ENCODE results near the gene SH3PXD2B. TPM values are rescaled to one million over a fixed set of nuclear protein-coding genes. Genes with fewer than 3 reads are reported as not detected.

SH3PXD2B gene
- total and polyA plus RNA-seq, 11 donors = 1.1 to 22.7 (median 6.9) TPM

DNA sequence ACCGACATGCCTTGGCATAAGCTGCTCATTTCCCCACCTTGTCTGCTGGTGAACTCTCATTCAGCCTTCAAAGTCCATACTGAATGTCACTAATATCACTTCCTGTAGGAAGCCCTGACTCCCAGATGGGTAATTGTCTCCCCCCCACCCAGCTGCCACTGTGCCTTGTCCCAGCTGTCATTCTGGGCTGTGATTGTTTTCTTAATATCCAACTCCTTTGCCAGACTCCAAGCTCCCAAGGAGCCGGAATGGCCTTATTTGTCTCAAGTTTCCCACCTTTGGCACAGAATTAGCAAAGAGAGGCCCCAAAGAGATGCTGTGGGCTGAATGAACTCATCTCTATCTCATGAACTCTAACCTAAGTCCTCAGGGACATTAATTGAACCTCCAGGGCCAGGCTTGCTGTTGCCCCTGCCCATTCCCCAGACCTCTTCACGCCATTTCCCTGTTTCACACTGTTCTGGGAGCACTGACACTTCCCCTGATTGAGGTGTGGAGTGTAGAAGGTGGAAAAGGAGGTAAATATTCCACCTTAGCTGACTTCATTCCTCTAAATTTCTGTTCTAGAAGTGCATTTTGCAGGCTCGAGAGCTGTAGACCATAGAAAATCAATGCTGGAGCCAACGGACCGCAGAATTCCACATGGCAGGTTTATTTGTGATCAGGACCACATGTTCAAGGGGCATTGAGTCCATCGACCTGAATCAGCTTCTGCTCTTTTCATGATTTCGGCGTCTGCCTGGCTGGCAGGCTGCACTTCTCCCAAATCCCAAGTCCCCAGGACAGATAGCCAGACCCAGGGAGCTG, 4.9 kb upstream of the SH3PXD2B start:
- no peaks in the 10 kb centered on the region for H3K36me3 ChIP-seq
- DNase-seq = no peak
- intact Hi-C loops (cut with DNase I) = loop anchor here in 2 of 10 donors (10.0 kb wide), 2 partner anchors 174 to 344 kb away; partner anchors contain the start of gene UBTD2 (in 1 of the 2)
- 73 to 79% (median 77%) methylated on average over 9 of the region's 9 CpGs for WGBS, 4 donors
- TF ChIP-seq POLR2A (IDR thresholded peaks at IDR 0.05) = no peak
- TF ChIP-seq, protein P1, sequence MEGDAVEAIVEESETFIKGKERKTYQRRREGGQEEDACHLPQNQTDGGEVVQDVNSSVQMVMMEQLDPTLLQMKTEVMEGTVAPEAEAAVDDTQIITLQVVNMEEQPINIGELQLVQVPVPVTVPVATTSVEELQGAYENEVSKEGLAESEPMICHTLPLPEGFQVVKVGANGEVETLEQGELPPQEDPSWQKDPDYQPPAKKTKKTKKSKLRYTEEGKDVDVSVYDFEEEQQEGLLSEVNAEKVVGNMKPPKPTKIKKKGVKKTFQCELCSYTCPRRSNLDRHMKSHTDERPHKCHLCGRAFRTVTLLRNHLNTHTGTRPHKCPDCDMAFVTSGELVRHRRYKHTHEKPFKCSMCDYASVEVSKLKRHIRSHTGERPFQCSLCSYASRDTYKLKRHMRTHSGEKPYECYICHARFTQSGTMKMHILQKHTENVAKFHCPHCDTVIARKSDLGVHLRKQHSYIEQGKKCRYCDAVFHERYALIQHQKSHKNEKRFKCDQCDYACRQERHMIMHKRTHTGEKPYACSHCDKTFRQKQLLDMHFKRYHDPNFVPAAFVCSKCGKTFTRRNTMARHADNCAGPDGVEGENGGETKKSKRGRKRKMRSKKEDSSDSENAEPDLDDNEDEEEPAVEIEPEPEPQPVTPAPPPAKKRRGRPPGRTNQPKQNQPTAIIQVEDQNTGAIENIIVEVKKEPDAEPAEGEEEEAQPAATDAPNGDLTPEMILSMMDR (IDR thresholded peaks at IDR 0.05) = no peak
- H3K27ac ChIP-seq = no peak overlapping the region
- no peak overlapping the region for H3K4me3 ChIP-seq
- ATAC-seq = no peak
- peaks cover 0 to 12% (median 0%) of the 10 kb centered on the region in 12 donors for H3K9me3 ChIP-seq
- H3K27me3 ChIP-seq = no peaks in the 10 kb centered on the region
- H3K4me1 ChIP-seq = peaks cover 0 to 52% (median 14%) of the 10 kb centered on the region in 12 donors

DNA sequence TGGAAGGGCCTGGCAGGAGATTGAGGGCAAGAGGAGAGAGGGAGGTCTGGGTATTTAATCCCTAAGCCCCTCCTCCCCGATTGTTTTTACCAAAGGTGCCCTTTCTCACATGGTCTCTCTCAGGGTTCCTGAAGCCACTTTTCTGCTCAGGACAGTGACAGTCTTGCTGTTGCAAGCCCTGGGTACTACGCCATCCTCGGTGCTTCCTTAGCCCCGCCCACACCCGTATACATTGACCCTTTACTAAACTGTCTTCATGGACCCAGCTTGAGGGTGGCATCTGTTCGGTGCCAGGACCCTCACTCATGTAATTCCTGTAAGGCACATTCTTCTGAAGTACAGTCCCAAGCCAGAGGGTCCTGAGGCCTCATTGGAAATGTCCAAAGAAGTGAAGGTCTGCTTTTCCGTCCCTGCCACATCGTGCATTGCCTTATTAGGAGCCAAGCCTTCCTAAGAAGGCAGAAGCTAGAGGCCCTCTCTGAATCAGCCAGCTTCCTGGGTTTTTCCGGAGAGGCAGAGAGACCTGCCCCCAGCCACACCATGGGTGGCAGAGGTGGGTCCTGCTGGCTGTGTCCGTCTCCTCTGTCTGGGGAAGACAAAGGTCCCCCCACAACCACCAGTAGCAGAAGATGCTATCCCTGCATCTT, 1.9 kb upstream of the SH3PXD2B start:
- WGBS, 4 donors = 81 to 85% (median 84%) methylated on average over 10 of the region's 10 CpGs
- TF ChIP-seq, protein P1 (IDR thresholded peaks at IDR 0.05) = no peak
- ATAC-seq (no peak), DNase-seq (no peak)
- no peaks in the 10 kb centered on the region for H3K27me3 ChIP-seq
- peak overlapping the region in 2 of 12 donors; percentile 60 to 74 for H3K27ac ChIP-seq
- no peak overlapping the region for H3K4me3 ChIP-seq
- intact Hi-C loops (cut with DNase I) = loop anchor here in 2 of 10 donors (10.0 kb wide), 2 partner anchors 171 to 341 kb away; partner anchors contain the start of gene UBTD2 (in 1 of the 2)
- H3K4me1 ChIP-seq = peaks cover 0 to 65% (median 29%) of the 10 kb centered on the region in 12 donors
- no peaks in the 10 kb centered on the region for H3K36me3 ChIP-seq
- H3K9me3 ChIP-seq = no peaks in the 10 kb centered on the region

- H3K36me3 ChIP-seq = no peaks in the 10 kb centered on the region
- no peaks in the 10 kb centered on the region for H3K9me3 ChIP-seq
- WGBS, 4 donors = 47 to 73% (median 67%) methylated on average over 12 to 13 of the region's 13 CpGs
- peaks cover 0 to 65% (median 32%) of the 10 kb centered on the region in 12 donors for H3K4me1 ChIP-seq
- intact Hi-C loops (cut with DNase I) = loop anchor here in 2 of 10 donors (10.0 kb wide), 2 partner anchors 171 to 341 kb away; partner anchors contain the start of gene UBTD2 (in 1 of the 2)
- H3K27ac ChIP-seq = peak overlapping the region in 2 of 12 donors; percentile 60 to 74
- no peaks in the 10 kb centered on the region for H3K27me3 ChIP-seq
- no peak overlapping the region for H3K4me3 ChIP-seq
- DNase-seq (peak in 1 of 5 donors; percentile 50), ATAC-seq (peak in 3 of 4 donors; percentile 25 to 36 (median 35))
- TF ChIP-seq, protein P1 (IDR thresholded peaks at IDR 0.05) = no peak
- TF ChIP-seq POLR2A (IDR thresholded peaks at IDR 0.05) = no peak
Observed at GRCh38 chr5:172455511-172456061, 1.3 kb upstream of the SH3PXD2B start.

DNA sequence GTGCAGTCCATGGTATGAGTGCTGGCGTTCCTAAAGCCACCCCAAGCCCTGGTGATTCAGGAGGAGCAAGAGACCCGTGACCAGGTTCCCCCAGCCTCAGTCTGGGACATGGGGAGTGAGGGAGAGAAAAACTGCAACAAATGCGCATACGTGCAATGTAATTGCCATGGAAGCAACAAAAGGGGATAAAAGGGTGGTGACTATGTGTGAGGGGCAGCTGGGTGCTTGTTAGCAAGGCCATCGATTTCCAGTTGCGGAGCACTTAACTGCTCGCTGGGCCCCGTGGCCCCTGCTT, 709 bp upstream of the SH3PXD2B start:
- no peaks in the 10 kb centered on the region for H3K36me3 ChIP-seq
- peaks cover 0 to 63% (median 34%) of the 10 kb centered on the region in 12 donors for H3K4me1 ChIP-seq
- ATAC-seq (peak in 1 of 4 donors; percentile 1), DNase-seq (no peak)
- H3K27me3 ChIP-seq = no peaks in the 10 kb centered on the region
- H3K27ac ChIP-seq = peak overlapping the region in 4 of 12 donors; percentile 57 to 74 (median 64)
- TF ChIP-seq, protein P1 (IDR thresholded peaks at IDR 0.05) = no peak
- TF ChIP-seq POLR2A (IDR thresholded peaks at IDR 0.05) = no peak
- 78 to 81% (median 80%) methylated on average over 8 of the region's 8 CpGs for WGBS, 4 donors
- intact Hi-C loops (cut with DNase I) = loop anchor here in 2 of 10 donors (10.0 kb wide), 2 partner anchors 170 to 340 kb away; partner anchors contain the start of gene UBTD2 (in 1 of the 2)
- peak overlapping the region in 10 of 12 donors; percentile 44 to 98 (median 84) for H3K4me3 ChIP-seq
- no peaks in the 10 kb centered on the region for H3K9me3 ChIP-seq
